ENCODE results near the gene CCR6.
"Not testable (repeated sequence)": the region's sequence is repeated elsewhere in the genome, so short reads cannot be mapped to it uniquely, and the experiment has no call there.

Gene CCR6

GRCh38 chr6:167180086-167180485, 57.2 kb downstream of the CCR6 start:
- not testable (repeated sequence) for DNase-seq

- not testable (repeated sequence) for DNase-seq
These were observed 58.5 kb downstream of the CCR6 start for GRCh38 chr6:167181351-167181750.

GRCh38 chr6:167182913-167183314, 60.0 kb downstream of the CCR6 start:
- not testable (repeated sequence) for DNase-seq

GRCh38 chr6:167185101-167185500, 62.2 kb downstream of the CCR6 start:
- DNase-seq: not testable (repeated sequence)

GRCh38 chr6:167187275-167187674, 64.4 kb downstream of the CCR6 start:
- not testable (repeated sequence) for DNase-seq
